Measurements from ENCODE around the gene GAN. TPM values are rescaled to one million over a fixed set of nuclear protein-coding genes. Genes with fewer than 3 reads are reported as not detected.

Gene GAN
- total RNA-seq, 4 donors from 2014 or later = 8.7 to 12.8 (median 9.5) TPM

DNA sequence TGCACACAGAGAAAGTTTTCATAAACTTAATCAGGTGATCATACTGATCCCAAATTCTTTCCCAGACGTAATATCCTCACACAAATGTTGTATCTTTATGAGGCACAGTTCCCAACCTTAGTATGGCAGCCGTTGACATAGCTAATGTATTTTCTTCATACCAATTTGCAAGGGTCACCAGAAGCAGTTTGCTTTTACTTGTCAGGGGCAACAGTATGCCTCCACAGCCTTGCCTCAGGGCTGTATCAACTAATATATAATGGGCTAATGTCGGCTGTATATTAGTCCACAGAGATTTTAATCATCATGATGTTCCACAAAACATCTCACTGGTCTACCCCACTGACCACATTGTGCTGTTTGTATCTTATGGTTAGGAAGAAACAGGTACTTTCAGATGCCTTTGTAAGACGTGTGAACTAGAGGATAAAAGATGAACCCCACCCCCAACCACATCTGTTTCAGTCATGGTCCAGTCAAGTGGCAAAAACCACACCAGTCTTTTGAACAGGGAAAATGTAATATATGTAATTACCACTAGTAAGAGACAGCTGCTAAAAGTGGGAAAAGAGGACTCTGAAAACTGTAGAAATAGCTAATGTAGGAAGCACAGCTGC is 55.2 kb downstream of the GAN start:
- no peaks in the 10 kb centered on the region for H3K4me1 ChIP-seq
- no peaks in the 10 kb centered on the region for H3K9me3 ChIP-seq
- 91% methylated on average over 4 of the region's 4 CpGs for WGBS, 2 donors
- TF ChIP-seq, protein P1, sequence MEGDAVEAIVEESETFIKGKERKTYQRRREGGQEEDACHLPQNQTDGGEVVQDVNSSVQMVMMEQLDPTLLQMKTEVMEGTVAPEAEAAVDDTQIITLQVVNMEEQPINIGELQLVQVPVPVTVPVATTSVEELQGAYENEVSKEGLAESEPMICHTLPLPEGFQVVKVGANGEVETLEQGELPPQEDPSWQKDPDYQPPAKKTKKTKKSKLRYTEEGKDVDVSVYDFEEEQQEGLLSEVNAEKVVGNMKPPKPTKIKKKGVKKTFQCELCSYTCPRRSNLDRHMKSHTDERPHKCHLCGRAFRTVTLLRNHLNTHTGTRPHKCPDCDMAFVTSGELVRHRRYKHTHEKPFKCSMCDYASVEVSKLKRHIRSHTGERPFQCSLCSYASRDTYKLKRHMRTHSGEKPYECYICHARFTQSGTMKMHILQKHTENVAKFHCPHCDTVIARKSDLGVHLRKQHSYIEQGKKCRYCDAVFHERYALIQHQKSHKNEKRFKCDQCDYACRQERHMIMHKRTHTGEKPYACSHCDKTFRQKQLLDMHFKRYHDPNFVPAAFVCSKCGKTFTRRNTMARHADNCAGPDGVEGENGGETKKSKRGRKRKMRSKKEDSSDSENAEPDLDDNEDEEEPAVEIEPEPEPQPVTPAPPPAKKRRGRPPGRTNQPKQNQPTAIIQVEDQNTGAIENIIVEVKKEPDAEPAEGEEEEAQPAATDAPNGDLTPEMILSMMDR (IDR thresholded peaks at IDR 0.05) = no peak
- TF ChIP-seq POLR2A (IDR thresholded peaks at IDR 0.05) = no peak
- no peak overlapping the region for H3K27ac ChIP-seq
- no peaks in the 10 kb centered on the region for H3K27me3 ChIP-seq
- H3K36me3 ChIP-seq = peaks cover 7 to 9% of the 10 kb centered on the region in 2 donors
- H3K4me3 ChIP-seq (replicated peaks in 1 of 3) = no peak overlapping the region
- DNase-seq = no peak
- intact Hi-C loops (cut with DNase I) = loop anchor here (10.0 kb wide), 1 partner anchor 495 kb away; no protein-coding TSS in a partner anchor

- Histone ChIP-seq H3K36me3 (peaks cover 0 to 1% of the 10 kb centered on the region in 2 donors), H3K9me3 (no peaks in the 10 kb centered on the region), H3K4me1 (no peaks in the 10 kb centered on the region), H3K27ac (no peak overlapping the region), H3K4me3 (replicated peaks in 1 of 3) (no peak overlapping the region), H3K27me3 (no peaks in the 10 kb centered on the region)
- intact Hi-C loops (cut with DNase I) = no loop called here
- TF ChIP-seq POLR2A (IDR thresholded peaks at IDR 0.05) = no peak
- TF ChIP-seq, protein P1 (IDR thresholded peaks at IDR 0.05) = no peak
- 63 to 73% methylated on average over 1 of the region's 1 CpG for WGBS, 2 donors
- DNase-seq = no peak
These were observed 56.3 kb downstream of the GAN start for GRCh38 chr16:81371106-81371505.

GRCh38 chr16:81374550-81374949 is 59.8 kb downstream of the GAN start:
- H3K4me3 ChIP-seq (replicated peaks in 1 of 3) = no peak overlapping the region
- H3K27ac ChIP-seq = no peak overlapping the region
- WGBS, 2 donors = 63 to 71% methylated on average over 3 of the region's 3 CpGs
- H3K9me3 ChIP-seq = no peaks in the 10 kb centered on the region
- intact Hi-C loops (cut with DNase I) = no loop called here
- H3K36me3 ChIP-seq = peaks cover 8 to 15% of the 10 kb centered on the region in 2 donors
- H3K4me1 ChIP-seq = no peaks in the 10 kb centered on the region
- TF ChIP-seq, protein P1 (IDR thresholded peaks at IDR 0.05) = no peak
- no peak for TF ChIP-seq POLR2A (IDR thresholded peaks at IDR 0.05)
- DNase-seq = no peak
- H3K27me3 ChIP-seq = no peaks in the 10 kb centered on the region

DNA sequence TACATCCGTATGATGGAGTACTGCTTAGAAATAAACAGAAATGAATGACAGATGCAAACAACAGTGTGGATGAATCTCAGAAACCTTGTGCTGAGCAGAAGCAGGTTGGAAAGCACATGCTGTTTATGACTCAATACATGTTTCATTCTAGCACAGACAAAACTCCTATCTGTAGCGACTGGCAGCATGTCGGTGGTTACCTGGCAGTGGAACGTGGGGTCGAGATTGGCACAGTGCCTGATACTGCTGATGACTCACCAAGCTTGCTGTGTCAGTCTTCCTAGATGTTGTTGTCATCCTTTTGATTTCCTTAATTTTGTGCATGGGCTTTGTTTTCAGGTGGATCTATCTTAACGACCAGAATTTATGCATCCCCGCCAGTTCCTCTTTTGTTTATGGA is 62.1 kb downstream of the GAN start:
- WGBS, 2 donors = 85 to 87% methylated on average over 7 of the region's 7 CpGs
- Histone ChIP-seq H3K27me3 (no peaks in the 10 kb centered on the region), H3K27ac (no peak overlapping the region), H3K9me3 (no peaks in the 10 kb centered on the region), H3K4me3 (replicated peaks in 1 of 3) (no peak overlapping the region), H3K36me3 (peaks cover 8 to 15% of the 10 kb centered on the region in 2 donors), H3K4me1 (no peaks in the 10 kb centered on the region)
- no peak for TF ChIP-seq POLR2A (IDR thresholded peaks at IDR 0.05)
- TF ChIP-seq, protein P1 (IDR thresholded peaks at IDR 0.05) = no peak
- intact Hi-C loops (cut with DNase I) = no loop called here
- no peak for DNase-seq

DNA sequence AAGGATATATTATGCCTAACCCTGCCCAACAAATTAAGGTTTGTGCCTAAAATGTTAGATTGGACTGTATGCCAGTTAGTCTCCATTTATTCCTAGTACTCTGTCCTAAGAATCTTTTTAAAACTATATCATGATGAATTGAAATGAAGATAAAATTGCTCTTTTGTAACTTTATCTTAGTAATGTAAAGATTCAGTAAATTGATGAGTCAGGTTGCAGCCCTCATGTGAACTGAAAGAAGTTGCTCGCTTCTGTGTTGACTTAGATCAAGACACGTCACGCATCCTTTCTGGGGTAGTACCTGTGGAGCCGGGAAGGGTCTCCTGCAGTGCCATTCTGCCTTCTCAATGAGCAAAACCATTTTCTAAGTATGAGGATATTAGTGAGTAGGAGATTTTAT is 63.3 kb downstream of the GAN start:
- no peak for TF ChIP-seq POLR2A (IDR thresholded peaks at IDR 0.05)
- TF ChIP-seq, protein P1 (IDR thresholded peaks at IDR 0.05) = no peak
- WGBS, 2 donors = 94 to 98% methylated on average over 4 of the region's 4 CpGs

More for the DNA sequence above, 63.3 kb downstream of the GAN start:
- intact Hi-C loops (cut with DNase I) = no loop called here
- H3K4me3 ChIP-seq (replicated peaks in 1 of 3) = no peak overlapping the region
- no peak for DNase-seq
- peaks cover 8 to 15% of the 10 kb centered on the region in 2 donors for H3K36me3 ChIP-seq
- no peaks in the 10 kb centered on the region for H3K27me3 ChIP-seq
- no peaks in the 10 kb centered on the region for H3K4me1 ChIP-seq
- no peaks in the 10 kb centered on the region for H3K9me3 ChIP-seq
- H3K27ac ChIP-seq = no peak overlapping the region
